GM21360 (cell line): ENCODE measurements around the gene SMPD3.

ENCODE experiments used
- ATAC-seq: cut with Tn5 transposase; IDR thresholded peaks from one replicate; pipeline ENCODE4 v1.9.1; 2021; ENCODE audit warnings: mild to moderate bottlenecking, moderate library complexity; ENCODE audit not compliant: unreplicated experiment

SMPD3 gene

GRCh38 chr16:68372381-68372720, 76.0 kb downstream of the SMPD3 start:
- ATAC-seq: no peak

- no peak for ATAC-seq
Measured at GRCh38 chr16:68371706-68372380, 76.5 kb downstream of the SMPD3 start.

GRCh38 chr16:68371276-68371651, 77.0 kb downstream of the SMPD3 start:
- ATAC-seq: no peak

- ATAC-seq: no peak
Measured at GRCh38 chr16:68370581-68371275, 77.6 kb downstream of the SMPD3 start.

- ATAC-seq: no peak
Measured at GRCh38 chr16:68369697-68370580, 78.4 kb downstream of the SMPD3 start.

- no peak for ATAC-seq
Measured at GRCh38 chr16:68369168-68369567, 79.1 kb downstream of the SMPD3 start.

- no peak for ATAC-seq
Measured at GRCh38 chr16:68368301-68368888, 79.9 kb downstream of the SMPD3 start.

GRCh38 chr16:68367891-68368290, 80.4 kb downstream of the SMPD3 start:
- ATAC-seq: no peak

GRCh38 chr16:68367440-68367839, 80.9 kb downstream of the SMPD3 start:
- no peak for ATAC-seq

- no peak for ATAC-seq
Measured at GRCh38 chr16:68367030-68367429, 81.3 kb downstream of the SMPD3 start.

GRCh38 chr16:68366062-68366461, 82.2 kb downstream of the SMPD3 start:
- ATAC-seq: no peak

- ATAC-seq: no peak
Measured at GRCh38 chr16:68365167-68365817, 83.0 kb downstream of the SMPD3 start.

- no peak for ATAC-seq
Measured at GRCh38 chr16:68364561-68364998, 83.7 kb downstream of the SMPD3 start.

- ATAC-seq: no peak
Measured at GRCh38 chr16:68363658-68364521, 84.4 kb downstream of the SMPD3 start.

GRCh38 chr16:68362947-68363657, 85.2 kb downstream of the SMPD3 start:
- no peak for ATAC-seq

- ATAC-seq: no peak
Measured at GRCh38 chr16:68362262-68362913, 85.9 kb downstream of the SMPD3 start.

GRCh38 chr16:68361485-68361884, 86.8 kb downstream of the SMPD3 start:
- no peak for ATAC-seq

GRCh38 chr16:68360956-68361355, 87.4 kb downstream of the SMPD3 start:
- ATAC-seq: no peak

- no peak for ATAC-seq
Measured at GRCh38 chr16:68360547-68360946, 87.8 kb downstream of the SMPD3 start.
